ENCODE measurements around the gene NCKAP5. TPM values are rescaled to one million over a fixed set of nuclear protein-coding genes. Genes with fewer than 3 reads are reported as not detected.

NCKAP5 gene
- polyA plus RNA-seq, 1 donor = 3.3 TPM

DNA sequence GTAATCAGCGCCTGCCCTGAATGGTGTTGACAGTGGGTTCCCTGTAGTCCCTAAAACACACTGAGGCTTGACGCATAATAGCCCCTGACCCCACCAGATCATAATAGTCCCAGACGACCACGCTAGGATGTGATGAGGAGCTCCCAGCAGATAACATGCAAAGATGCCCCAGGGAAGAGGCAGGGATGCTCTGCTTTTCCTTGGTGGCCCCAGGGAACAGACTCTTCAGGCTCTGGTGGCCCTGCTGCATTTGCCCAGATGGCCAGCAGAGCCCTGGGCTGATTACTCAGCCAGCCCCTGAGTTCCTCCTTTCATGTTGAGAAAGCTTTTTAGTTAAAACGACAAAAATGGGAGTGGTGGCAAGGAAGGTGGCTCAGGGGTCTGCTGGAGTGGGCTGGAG lies 5.9 kb upstream of the NCKAP5 start:
- DNase-seq (ENCODE audit: low read depth) = no peak

DNA sequence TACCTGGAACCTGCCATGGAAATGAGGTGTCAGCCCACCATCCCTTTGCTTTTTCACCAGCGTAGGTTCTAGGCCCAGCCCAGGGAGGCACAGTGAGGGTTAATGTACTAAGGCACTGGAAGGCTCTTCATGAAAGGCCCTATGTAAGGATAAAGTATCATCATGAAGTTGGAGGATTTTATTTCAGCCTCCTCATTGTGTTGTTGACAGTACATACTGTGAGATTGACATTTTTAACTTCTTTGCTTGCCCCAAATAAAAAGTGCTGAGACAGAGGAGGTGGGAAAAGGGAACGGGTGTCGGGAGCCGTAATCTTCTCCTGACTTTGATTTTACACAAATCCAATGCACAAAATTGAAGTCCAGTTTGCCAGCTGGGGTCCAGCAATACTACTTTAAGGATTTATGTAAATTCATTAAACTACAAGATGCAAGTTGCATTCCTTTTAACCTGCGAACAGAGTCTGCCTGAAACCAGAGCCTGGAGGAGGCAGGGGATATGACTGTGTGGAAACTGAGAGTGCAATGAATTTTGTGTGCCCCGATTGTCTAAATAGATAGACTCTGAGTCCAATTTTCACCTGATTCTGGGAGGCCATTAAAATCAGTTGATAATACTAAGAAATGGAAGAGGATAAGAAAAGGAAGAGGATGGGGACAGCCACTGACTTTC lies 5.4 kb upstream of the NCKAP5 start:
- DNase-seq (ENCODE audit: low read depth) = no peak

DNA sequence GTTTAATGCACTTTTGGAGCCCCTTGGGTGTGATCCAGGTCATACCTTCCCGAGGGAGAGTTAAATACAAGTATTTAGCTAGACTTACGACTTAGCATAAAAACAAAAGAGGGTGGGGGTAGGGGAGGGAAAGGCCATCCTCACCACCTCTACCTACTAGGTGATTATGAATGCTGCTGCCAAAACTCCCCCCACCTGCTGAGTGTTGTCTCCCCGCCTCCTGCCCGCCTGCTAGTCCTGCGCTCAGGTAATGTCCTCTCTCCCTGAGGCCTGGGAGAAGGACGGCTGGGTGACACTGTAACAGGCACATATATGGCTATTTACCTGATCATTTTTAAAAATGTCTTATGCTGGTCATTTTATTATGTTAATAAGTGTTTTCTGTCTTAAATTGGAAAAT lies 3.0 kb upstream of the NCKAP5 start:
- no peak for DNase-seq (ENCODE audit: low read depth)

DNA sequence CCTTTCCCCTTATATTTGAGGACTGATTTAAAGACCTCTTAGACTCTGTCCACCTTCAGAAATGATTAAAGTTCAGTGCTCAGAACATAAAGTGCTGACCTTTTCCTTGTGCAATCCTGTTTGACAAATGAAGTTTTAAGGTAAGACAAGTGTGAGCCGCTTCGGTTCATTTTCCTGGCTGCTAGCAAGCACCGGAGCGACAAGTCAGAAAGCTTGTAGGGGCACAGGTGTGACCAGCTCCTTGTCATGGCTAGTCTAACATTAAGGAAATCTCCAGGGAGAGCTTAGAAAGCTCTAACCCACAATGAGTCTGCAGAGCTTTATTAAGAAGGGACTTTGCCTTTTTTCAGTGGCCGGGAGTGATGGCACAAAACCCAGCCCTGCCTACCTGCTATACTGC lies 2.3 kb upstream of the NCKAP5 start:
- no peak for DNase-seq (ENCODE audit: low read depth)

DNA sequence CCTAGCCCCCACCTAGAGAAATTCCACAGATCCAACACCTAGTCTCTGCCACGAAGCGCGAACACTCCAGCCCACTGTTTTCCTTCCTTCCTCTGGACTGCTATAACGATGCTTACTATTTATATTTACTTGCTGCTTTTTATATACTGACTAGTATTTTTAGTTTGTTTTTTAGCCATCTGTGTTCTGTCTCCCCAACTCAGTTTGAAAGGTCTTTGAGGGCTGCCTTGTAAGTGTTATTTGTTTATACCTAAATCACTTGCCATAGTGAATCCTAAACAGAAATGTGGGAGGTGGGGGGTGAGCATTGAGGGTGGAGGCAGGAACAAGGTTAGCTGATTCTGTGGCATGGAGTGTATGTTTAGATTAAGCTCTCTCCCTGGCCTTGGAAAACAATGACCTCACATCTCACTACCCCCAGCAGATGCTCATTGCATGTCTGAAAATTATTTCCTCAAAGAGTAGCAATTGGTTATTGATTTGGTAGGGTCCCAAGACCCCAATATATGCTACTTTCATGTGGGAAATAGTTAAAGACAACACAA lies 1.1 kb upstream of the NCKAP5 start:
- DNase-seq (ENCODE audit: low read depth) = no peak

DNA sequence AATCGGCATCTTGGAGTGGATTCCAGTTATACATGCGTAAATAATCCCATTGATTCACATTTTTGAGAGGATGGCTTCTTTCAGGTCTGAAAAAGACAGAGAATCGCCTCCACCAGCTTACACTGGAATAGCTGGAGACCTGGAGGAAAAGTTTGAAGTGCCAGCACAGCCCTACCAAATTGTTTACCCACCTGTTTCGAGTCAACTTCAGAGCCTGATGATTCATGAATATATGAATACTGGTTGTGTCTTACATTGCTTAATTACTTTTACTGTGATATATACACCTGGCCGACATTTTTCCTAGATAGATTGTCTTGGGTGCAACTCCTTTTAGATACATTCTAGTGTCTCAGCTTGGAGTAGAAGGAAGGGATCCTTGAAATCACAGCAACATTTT lies 335 bp upstream of the NCKAP5 start:
- DNase-seq (ENCODE audit: low read depth) = no peak

DNA sequence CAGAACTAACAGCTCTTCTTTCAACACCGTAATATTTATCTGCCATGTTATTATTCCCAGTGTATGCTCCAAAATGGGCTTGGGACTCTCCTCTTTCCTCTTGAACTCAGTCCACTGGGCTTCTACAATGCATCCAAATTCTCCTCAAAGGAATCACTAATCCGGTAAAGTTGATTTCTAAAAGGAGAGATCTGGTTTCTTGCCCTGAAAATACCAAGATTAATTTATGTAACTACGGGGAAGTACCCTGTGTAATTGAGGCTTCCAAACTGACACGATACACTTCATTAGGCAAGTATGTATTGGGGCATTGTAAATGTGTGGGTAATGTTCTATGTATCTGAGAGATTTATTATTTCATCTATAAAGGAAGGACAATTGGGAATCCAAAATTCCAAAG lies 5.7 kb downstream of the NCKAP5 start:
- DNase-seq (ENCODE audit: low read depth) = no peak

DNA sequence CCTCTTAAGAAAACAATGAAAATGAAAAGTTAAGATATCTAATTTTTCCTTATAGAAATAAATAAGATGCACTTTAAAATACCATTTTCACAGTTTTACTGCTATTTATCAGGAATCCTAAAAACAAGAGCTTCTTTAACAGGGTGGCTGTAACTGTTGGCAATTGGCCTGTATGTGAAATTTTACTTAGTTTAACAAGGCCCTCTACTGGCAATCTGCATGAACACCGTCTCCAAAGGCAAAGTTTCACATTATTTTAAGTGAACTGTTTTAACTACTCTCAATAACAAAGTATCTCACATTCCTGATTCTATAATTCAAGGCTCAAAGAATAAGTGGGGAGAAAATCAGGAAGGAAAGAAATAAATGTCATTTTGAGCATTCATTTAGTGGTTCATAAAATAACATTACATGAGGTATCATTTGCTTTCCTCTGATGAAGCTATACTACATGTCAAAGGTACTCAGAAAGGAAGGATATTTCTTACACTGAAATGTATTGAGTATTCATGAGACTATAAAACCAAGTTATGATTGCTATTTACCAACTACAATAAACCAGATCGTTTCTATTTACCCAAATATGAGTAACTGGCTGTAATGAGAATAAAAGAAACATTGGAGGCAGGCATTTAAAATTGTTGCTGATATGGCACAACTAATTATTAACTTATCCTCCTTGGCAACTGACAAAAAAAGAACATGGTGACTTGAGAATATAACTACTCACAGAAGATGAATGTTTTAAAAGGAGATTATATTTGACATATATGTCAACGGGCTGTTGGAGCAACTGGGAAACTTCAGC lies 7.0 kb downstream of the NCKAP5 start:
- no peak for DNase-seq (ENCODE audit: low read depth)

DNA sequence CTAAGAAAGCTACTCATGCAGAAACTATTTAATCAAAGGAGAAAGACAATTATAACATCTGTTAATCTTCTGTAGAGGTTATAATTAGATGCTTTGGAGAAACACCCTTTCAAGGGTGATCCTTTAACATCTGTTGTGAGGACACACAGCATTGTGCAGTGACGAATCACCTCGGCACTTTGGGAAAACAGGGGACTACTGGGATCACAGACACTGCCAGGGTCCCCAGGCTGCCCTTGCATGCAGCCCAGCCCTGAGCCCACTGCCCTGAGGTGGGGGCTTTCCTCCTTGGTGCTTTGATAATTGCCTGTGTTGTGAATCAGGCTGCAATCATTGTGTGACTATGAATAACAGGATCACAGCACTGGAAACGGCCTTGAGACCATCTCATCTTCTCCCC lies 10.6 kb downstream of the NCKAP5 start:
- DNase-seq (ENCODE audit: low read depth) = no peak

DNA sequence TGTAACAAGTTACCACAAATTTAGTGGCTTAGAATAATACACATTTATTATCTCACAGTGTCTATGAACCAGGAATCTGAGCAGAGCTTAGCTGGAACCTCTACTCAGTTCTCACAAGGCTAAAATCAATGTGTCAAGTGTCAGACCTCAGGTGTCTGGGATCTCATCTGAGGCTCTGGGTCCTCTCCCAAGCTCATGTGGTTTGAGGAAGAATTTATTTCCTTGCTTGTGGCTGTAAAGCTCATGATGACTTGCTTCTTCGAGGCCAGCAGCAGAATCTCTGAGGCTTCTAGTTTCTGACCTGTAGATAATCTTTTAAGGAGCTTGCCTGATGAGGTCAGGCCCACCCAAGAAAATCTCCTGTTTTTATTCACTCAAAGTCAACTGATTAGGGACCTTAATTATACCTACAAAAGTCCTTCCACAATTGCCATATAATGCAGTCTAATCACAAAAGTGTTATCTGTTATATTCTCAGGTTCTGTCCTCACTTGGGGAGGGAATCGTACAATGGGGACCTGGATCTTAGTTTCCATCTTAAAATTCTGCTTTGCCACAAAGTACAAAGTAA lies 14.3 kb downstream of the NCKAP5 start:
- DNase-seq (ENCODE audit: low read depth) = no peak

DNA sequence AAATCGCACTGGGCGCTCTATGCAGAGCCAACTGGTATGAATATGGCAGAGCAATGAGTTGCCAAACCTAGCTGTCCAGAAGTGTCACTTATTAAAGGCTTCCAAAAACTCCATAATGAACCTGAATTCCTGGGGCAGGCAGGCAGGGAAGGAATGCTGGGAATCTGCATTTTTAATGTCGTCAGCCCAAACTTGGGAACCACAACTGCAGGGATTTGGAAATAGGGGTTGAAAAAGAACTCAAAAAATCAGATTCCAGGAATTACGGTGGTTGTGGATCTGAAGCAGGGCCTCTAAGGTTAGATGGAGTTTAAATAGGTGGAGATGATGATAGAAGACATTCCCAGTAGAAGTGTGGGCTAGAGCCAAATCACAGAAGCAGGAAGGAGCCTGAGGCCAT lies 15.0 kb downstream of the NCKAP5 start:
- no peak for DNase-seq (ENCODE audit: low read depth)

DNA sequence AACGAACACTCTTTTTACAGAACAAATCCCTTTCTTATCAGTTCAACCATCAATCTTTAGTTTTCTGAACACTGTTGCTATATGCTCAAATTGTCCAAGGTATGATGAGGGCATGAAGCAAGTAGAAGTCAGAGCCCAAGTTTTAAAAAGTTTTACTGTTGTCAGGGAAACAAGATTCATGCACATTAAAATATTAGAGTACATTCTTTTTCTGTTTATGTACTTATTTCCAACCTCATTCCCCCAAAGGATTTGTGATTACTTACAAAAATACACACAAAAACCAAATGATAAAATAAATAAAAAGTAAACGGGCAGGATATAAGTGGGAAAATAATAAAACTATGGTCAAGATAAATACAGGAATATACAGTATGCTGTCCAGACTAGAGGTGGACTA lies 15.4 kb downstream of the NCKAP5 start:
- DNase-seq (ENCODE audit: low read depth) = no peak

DNA sequence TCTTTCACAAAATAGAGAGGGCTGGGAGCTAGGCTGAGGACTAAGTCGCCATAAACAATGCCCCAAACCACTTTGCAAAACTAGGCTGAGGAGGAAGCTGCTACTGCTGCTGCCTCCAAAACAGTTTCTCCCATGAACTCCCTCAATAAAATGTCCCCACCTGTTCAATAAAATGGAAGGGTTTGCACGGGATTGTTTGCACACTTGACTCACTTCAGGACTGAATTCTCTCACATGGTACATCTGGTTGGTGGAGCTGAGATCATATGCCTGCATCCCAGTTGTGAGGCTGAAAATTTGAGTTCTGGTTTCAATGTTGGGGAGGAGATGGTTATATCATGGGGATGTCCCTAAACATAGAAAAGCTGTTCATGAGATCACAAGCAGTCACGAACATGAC lies 26.5 kb downstream of the NCKAP5 start:
- no peak for DNase-seq (ENCODE audit: low read depth)

DNA sequence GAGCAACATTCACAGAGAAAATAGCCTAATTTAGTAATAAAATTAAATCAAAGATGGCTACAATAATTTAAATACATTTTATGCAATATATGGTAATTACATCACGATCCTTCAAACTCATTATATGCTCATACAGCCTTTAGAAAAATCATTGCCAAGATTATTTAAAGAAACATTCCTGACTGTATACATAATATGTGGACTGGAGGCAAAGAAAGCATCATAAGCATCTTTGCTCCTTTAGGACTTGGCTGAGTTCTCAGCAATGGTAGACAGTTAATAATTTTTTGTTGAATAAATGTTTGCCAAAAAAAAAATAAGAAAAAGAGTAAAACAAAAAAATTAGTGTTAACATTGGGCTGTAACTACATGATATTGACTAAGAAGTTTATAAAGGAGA lies 26.9 kb downstream of the NCKAP5 start:
- DNase-seq (ENCODE audit: low read depth) = no peak

DNA sequence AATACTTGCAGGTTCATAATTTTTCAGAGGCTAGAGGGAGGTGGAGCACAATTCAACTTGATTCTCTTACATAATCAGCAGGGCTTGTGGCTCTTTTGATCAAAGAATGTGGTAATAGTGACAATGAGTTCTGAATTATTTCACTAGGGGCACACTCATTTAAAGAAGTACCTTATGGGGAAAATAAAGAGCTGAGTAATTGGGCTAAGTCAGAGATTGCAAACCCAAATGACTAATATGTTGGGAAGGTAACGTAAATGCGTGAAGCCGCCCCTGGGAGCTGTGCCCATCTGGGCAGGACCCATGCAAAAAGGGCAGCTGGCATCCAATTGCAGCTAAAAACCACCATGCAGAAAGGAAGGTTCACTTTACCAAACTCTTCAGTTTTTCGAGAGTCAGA lies 35.3 kb downstream of the NCKAP5 start:
- no peak for DNase-seq (ENCODE audit: low read depth)

DNA sequence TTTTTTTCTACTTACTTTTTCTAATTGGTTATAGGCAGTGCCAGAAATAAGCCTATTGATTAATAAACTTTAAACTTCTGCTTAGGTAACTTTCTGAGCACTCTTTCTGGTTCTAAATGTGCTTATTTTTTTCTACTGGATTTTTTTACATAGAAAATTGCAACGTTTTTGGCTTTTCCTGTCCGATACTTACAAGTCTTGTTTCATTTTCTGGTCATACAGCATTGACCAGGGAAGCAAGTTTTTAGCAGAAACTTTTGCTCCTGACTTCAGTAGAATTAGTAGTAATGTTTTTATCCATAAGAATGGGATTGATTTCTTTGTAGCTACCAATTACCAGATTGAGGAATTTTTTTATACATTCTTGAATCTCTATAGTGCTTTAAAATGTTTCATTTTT lies 36.9 kb downstream of the NCKAP5 start:
- no peak for DNase-seq (ENCODE audit: low read depth)

DNA sequence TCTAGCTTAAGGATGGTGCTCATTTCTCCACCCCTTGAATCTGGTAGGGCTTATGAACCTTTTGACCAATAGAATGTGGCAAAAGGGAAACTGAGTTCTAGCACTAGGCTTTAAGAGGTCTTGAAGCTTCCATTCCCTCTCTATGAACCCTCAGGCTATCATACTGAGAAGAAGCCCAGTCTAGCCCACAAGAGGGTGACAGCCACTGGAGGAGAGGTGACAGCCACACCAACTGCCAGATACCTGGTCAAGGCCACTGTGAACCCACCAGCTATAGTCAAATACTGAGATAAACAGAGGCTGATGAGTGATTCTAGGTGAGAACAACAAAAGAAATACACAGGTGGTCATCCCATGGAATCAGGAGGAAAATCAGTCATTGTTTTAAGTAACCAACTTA lies 37.6 kb downstream of the NCKAP5 start:
- no peak for DNase-seq (ENCODE audit: low read depth)

DNA sequence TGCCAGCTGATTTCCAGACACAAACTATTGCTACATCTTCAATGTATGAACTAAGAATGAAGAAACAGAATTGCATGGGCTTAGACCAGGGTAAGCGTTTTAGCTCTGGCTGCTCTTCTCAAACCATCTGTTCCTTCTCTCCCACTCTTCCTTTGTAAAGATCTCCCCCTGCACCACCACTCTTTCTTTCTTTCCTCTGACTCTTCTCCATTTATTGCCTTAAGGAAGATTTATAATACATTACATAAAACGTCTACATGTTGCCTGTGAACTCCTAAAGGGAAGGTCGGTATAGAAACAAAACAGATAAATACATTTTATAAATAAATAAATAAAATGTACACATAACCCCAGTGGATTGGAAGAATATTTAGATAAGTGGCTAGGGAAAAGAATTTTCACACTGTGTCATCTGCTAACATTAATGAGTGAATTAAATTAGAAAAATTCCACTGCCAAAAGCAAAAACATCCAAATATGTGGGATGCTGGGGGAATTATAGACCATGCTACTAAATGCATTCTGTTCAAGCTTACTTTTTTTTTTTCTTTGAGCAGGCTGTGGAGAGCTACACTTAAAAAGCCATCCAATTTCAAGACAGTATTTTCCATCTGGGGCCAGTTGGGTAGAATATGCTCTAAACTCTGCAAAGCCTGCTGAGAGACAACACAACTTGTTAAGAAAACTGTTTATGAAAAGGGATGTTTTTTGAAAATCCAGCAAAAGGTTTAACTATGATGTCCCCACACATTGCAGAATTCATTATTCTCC lies 41.5 kb downstream of the NCKAP5 start:
- no peak for DNase-seq (ENCODE audit: low read depth)

DNA sequence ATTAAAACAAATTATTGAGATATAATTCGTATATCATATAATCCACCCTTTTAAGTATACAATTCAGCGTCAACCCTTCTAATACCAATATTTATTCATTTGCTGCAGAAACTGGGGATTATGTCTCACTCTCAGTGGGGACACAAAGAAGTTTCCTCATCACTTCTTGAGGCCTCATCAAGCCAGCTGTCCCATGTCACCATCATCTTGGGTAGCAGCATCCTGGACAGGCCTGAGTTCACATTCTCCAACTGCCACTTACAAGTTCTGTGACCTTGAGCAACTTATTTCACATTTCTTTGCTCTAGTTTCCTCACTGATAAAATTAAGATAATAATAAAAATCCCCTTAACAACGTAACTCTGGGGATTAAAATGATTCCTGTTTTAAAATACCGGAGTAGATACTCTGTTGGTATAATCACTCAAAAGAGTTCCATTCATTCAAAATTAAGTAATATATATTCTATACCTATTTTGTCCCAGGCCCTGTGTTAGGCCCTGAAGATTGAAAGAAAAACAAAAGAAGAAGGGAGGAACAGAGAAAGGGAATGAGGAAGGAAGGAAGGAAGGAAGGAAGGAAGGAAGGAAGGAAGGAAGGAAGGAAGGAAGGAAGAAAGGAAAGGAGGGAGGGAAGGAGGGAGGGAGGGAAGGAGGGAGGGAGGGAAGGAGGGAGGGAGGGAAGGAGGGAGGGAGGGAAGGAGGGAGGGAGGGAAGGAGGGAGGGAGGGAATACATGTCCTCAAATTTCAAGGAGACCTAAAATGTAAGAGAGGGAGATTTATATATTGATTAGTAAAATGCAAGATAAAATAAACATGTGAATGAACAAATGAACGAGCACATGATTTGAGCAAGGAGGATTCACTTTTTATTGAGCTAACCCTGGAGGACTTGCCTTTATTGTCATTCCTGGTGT lies 42.4 kb downstream of the NCKAP5 start:
- DNase-seq (ENCODE audit: low read depth) = no peak

DNA sequence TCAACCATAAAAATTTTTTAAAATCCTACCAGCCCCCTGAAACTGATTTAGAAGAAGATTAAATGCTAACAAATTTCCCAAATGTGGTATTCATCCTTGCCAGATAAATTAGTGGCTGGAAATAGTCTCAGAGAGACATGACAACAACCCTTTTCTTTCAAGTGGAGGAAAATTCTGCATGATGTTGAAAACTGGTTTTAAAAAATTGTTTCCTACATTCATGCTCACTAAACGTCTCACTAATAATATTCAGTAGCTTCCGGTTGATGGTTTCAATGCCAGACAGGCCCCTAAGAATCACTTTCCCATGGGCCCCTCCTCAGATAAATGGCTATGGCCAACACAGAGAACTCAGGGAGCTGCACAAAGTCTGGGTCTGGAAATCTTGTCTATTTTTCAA lies 43.2 kb downstream of the NCKAP5 start:
- no peak for DNase-seq (ENCODE audit: low read depth)

DNA sequence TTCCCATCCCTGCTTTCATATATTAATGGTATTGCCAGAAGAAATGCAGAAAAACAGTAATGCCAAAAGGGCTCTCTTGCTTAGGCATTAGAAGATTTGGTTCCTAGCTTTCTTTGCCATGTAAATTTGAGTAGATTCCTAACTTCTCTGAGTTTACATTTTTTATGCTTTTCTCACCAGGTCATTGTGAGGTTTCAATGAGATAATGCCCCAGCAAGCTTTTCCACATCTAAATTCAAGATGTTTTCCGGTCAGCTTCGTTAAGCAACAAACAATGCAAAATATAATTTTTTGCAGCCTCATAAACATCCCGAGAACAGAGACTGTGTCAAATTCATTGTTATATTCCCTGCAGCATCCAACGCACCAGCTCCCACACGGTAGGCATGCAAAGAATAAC lies 44.9 kb downstream of the NCKAP5 start:
- no peak for DNase-seq (ENCODE audit: low read depth)
